OCI-LY3 (cell line): Measurements from ENCODE around the gene KLK7.

Experiments used
- CTCF ChIP-seq: fragments of 200-600, 300-600 bp; sonication (generic); IDR thresholded peaks from 2 replicates; pipeline ENCODE4 v1.5.1; 2014; ENCODE audit warnings: antibody characterized with exemption, low read length, low read depth
- EZH2phosphoT487 ChIP-seq: fragments of 200-600 bp; shearing (Covaris generic); IDR thresholded peaks from 2 replicates; pipeline ENCODE4 v1.6.1; 2018; ENCODE audit warnings: antibody characterized with exemption, mixed run types, low read depth

GRCh38 chr19:51010066-51010795 lies 26.5 kb upstream of the KLK7 start:
- TF ChIP-seq CTCF = no peak
- TF ChIP-seq EZH2phosphoT487 = no peak
